GM12878 (cell line): ENCODE results near the gene ICE1. TPM values are rescaled to one million over a fixed set of nuclear protein-coding genes. Genes with fewer than 3 reads are reported as not detected.

ENCODE experiments used
- ATAC-seq: fragments of 200-7000 bp; cut with Tn5 transposase; 3 replicates; pipeline ENCODE4 v1.9.1; 2020; ENCODE audit warnings: mild to moderate bottlenecking, moderate library complexity
- BruUV-seq: library from RNA; stranded (reverse); fragments of 400-500 nt; replicated peaks from 2 replicates; lab custom pipeline; 2021; lab: Mats Ljungman, UMichigan
- CTCF ChIA-PET: fragments of 300-600 bp; sonication (Branson Sonifier 250); formaldehyde crosslinking; extraction: SDS; loops from one replicate; lab custom pipeline; 2021; ENCODE audit warnings: inconsistent platforms; lab: Yijun Ruan, JAX
- POLR2A ChIA-PET: fragments of 350-600 bp; formaldehyde crosslinking; extraction: SDS; loops from one replicate; lab custom pipeline; 2021; ENCODE audit warnings: inconsistent platforms; lab: Charles Lee
- RAD21 ChIA-PET: fragments of 300-600 bp; sonication (Branson Sonifier 250); formaldehyde crosslinking; loops from one replicate; lab custom pipeline; 2023; ENCODE audit warnings: antibody characterized with exemption; ENCODE audit not compliant: unreplicated experiment; lab: Charles Lee
- SMC1A ChIA-PET: fragments of 300-600 bp; sonication (Branson Sonifier 250); formaldehyde crosslinking; loops from one replicate; lab custom pipeline; 2023; ENCODE audit not compliant: unreplicated experiment, uncharacterized antibody; lab: Charles Lee
- DNase-seq: peaks from one replicate; pipeline ENCODE4 v3.0.0-alpha.2; 2011; ENCODE audit warnings: low read depth, low spot score
- FAIRE-seq: peaks from 3 replicates; lab custom pipeline; 2011; peaks lifted over from hg19 to GRCh38; lab: Jason Lieb, UNC
- H2AFZ ChIP-seq: 2 replicates; pipeline ENCODE4 v1.6.0; 2011; ENCODE audit warnings: low read depth, low read length, control low read depth; ENCODE audit not compliant: control insufficient read depth
- H3K27ac ChIP-seq: 2 replicates; pipeline ENCODE4 v1.5.1; 2011; ENCODE audit warnings: control low read depth; ENCODE audit not compliant: control insufficient read depth, insufficient read depth
- H3K27me3 ChIP-seq, 2 experiments: replicated peaks in 1 of 2; 2 replicates each; pipeline versions ENCODE4 v1.6.0 to v1.6.1; 2011; ENCODE audit warnings: low read length in 1 of 2; ENCODE audit not compliant: control insufficient read depth in 2 of 2, insufficient read depth in 2 of 2
- H3K36me3 ChIP-seq, 2 experiments: 2 replicates each; pipeline ENCODE4 v1.5.1; 2011; ENCODE audit warnings: low read length in 1 of 2; ENCODE audit not compliant: control insufficient read depth in 2 of 2, insufficient read depth in 2 of 2
- H3K4me1 ChIP-seq: 2 replicates; pipeline ENCODE4 v1.6.1; 2011; ENCODE audit warnings: mild to moderate bottlenecking, low read length, moderate library complexity, mixed read lengths; ENCODE audit not compliant: control insufficient read depth, insufficient read depth
- H3K4me2 ChIP-seq: 2 replicates; pipeline ENCODE4 v1.6.0; 2011; ENCODE audit warnings: control low read depth; ENCODE audit not compliant: control insufficient read depth, insufficient read depth
- H3K4me3 ChIP-seq: fragments of 200-600 bp; sonication (generic); 2 replicates; pipeline ENCODE4 v1.5.1; 2016
- H3K79me2 ChIP-seq: 2 replicates; pipeline ENCODE4 v1.6.0; 2011; ENCODE audit warnings: low read length; ENCODE audit not compliant: control insufficient read depth, insufficient read depth
- H3K9ac ChIP-seq: 2 replicates; pipeline ENCODE4 v1.8.0; 2011; ENCODE audit warnings: low read length, control low read depth, mixed read lengths; ENCODE audit not compliant: control insufficient read depth, insufficient read depth
- H3K9me3 ChIP-seq: replicated peaks from 3 replicates; pipeline ENCODE4 v1.5.1; 2011; ENCODE audit warnings: mild to moderate bottlenecking, low read length; ENCODE audit not compliant: control insufficient read depth, insufficient read depth
- H4K20me1 ChIP-seq: 2 replicates; pipeline ENCODE4 v1.6.0; 2011; ENCODE audit not compliant: control insufficient read depth, insufficient read depth
- ATF3 ChIP-seq: IDR thresholded peaks from 2 replicates; pipeline ENCODE4 v1.6.1; 2011; ENCODE audit warnings: low read depth, mild to moderate bottlenecking, low read length, moderate library complexity, borderline replicate concordance; ENCODE audit errors: extremely low read depth
- CREB1 ChIP-seq: IDR thresholded peaks from 2 replicates; pipeline ENCODE4 v1.6.1; 2012; ENCODE audit warnings: low read depth, mild to moderate bottlenecking, inconsistent platforms
- HSF1 ChIP-seq: fragments of 150-350 bp; IDR thresholded peaks from 2 replicates; pipeline ENCODE4 v1.6.1; 2014; ENCODE audit warnings: mild to moderate bottlenecking, low read depth, low read length
- JUNB ChIP-seq: IDR thresholded peaks from 2 replicates; pipeline ENCODE4 v1.6.1; 2016; ENCODE audit warnings: antibody characterized with exemption, mild to moderate bottlenecking
- KAT2A ChIP-seq: conservative IDR thresholded peaks from 2 replicates; pipeline ENCODE4 v1.6.1; 2011; ENCODE audit warnings: low read depth, low read length; ENCODE audit not compliant: control insufficient read depth
- NRF1 ChIP-seq: conservative IDR thresholded peaks from 2 replicates; pipeline ENCODE4 v1.6.1; 2011; ENCODE audit warnings: mild to moderate bottlenecking, low read depth, low read length, improper control_type of control experiment
- PAX5 ChIP-seq: IDR thresholded peaks from 2 replicates; pipeline ENCODE4 v1.6.1; 2011; ENCODE audit warnings: low read depth, low read length, borderline replicate concordance
- RBBP5 ChIP-seq: fragments of 200-600 bp; sonication (generic); conservative IDR thresholded peaks from 2 replicates; pipeline ENCODE4 v1.6.1; 2016
- RCOR1 ChIP-seq: conservative IDR thresholded peaks from 2 replicates; pipeline ENCODE4 v1.6.1; 2012; ENCODE audit warnings: low read depth, low read length, improper control_type of control experiment
- SMC3 ChIP-seq: IDR thresholded peaks from 2 replicates; pipeline ENCODE4 v1.6.1; 2011; ENCODE audit warnings: low read length, improper control_type of control experiment, borderline replicate concordance
- TAF1 ChIP-seq: IDR thresholded peaks from 2 replicates; pipeline ENCODE4 v1.6.1; 2011; ENCODE audit warnings: mild to moderate bottlenecking, low read depth, low read length, borderline replicate concordance
- TBL1XR1 ChIP-seq: IDR thresholded peaks from 2 replicates; pipeline ENCODE4 v1.6.1; 2012; ENCODE audit warnings: low read depth, low read length, improper control_type of control experiment
- ZBED1 ChIP-seq: IDR thresholded peaks from 2 replicates; pipeline ENCODE4 v1.6.1; 2016; ENCODE audit warnings: borderline replicate concordance
- WGBS: methylation state at CpG from one replicate; pipeline ENCODE4 v1.1.6; 2016; ENCODE audit warnings: low lambda C conversion rate; ENCODE audit not compliant: insufficient replicate concordance, insufficient coverage; ENCODE audit errors: missing lambda C conversion rate; 5-methylcytosine and 5-hydroxymethylcytosine counted together
- in situ Hi-C: fragments of 300-500 bp; cut with MboI; formaldehyde crosslinking; loops from 9 replicates; pipeline ENCODE4 v1.14.3; 2018; ENCODE audit warnings: mixed read lengths
- intact Hi-C: fragments of 100-400 bp; cut with micrococcal nuclease; formaldehyde crosslinking; loops from one replicate; pipeline ENCODE4 v1.14.2; 2022; ENCODE audit not compliant: unreplicated experiment
- polyA plus RNA-seq, 11 experiments: library from polyadenylated mRNA; depleted of rRNA in 4 of 11; unstranded in 6 of 11; stranded (reverse) in 5 of 11; fragments of >200 nt; fragmentation: Nextera tagmentation in 4 of 11; fragmentation: Illumina TruSeq in 1 of 11; extraction: Ambion mirVana in 4 of 11; extraction: Trizol in 1 of 11; gene quantifications; 1 replicate in 1 of 11; 2 replicates in 10 of 11; pipeline versions ENCODE4 v1.2.1 to v1.2.3, GENCODE V29; 2011 to 2016; ENCODE audit warnings: inconsistent platforms in 2 of 11, missing spikeins in 2 of 11, low read depth in 1 of 11
- total RNA-seq, 4 experiments: library from RNA; depleted of rRNA in 3 of 4; stranded (reverse); fragments of >200 nt in 3 of 4; fragmentation: Illumina TruSeq in 1 of 4; extraction: Trizol in 1 of 4; gene quantifications; 2 replicates each; pipeline versions ENCODE4 v1.2.1 to v1.2.3, GENCODE V29; 2013 to 2021
- TF ChIP-seq, protein P1 (sequence below): IDR thresholded peaks from 2 replicates; pipeline ENCODE4 v1.6.1; 2011; ENCODE audit warnings: mild to moderate bottlenecking, low read depth, low read length, moderate library complexity; ENCODE audit not compliant: insufficient replicate concordance
- TF ChIP-seq, protein P2 (sequence below): fragments of 450-650 bp; IDR thresholded peaks from 2 replicates; pipeline ENCODE4 v1.6.1; 2017; ENCODE audit warnings: mild to moderate bottlenecking, low read depth, inconsistent platforms; ENCODE audit not compliant: poor library complexity, severe bottlenecking

The ICE1 gene
- total and polyA plus RNA-seq, 10 of the 15 experiments (the other 5 are each of a cell fraction or from before 2014, with no cell fraction given): 3.8 to 31.4 (median 18.9) TPM

DNA sequence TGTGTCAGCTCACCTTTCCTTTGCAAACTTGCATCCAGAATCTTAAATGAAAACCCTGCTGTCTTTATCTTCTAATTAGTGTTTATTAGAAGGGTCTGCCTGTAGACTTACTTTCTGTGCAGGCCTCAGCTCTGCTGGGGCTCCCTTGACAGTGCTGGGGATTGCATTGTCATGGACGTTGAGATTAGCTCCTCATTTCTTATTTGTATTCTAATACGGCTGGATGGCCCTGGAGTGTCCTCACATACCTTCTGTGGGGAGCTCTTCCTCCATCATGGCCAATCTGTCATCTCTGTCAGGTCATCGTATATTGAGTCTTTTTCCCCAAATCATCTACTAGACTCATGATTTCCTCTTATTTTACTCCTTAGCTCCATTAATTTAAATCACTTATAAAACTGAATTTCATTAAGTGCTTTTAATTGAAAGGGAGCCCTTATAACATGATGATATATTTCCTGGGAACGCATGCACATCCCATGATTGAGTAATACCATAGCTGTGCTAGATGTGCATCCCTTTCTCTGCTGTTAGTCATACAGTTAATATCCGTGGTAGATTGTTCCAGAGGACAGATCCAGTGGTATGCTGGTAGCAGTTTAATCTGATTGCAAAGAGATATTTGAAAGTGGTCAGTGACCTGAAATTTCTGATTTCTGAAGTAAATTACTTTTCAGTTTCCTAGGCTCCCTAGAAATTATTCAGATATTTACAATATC is 61.6 kb downstream of the ICE1 start:
- Histone ChIP-seq H3K4me1 (peaks cover 8% of the 10 kb centered on the region; the same call in 1 of the 2 replicates), H3K4me2 (no peak overlapping the region), H3K9me3 (no peaks in the 10 kb centered on the region), H3K27me3 (no peaks in the 10 kb centered on the region), H3K9ac (no peak overlapping the region), H3K79me2 (no peaks in the 10 kb centered on the region)
- ATAC-seq (no peak), FAIRE-seq (no peak)
- no TSS peak for BruUV-seq
- 82% methylated on average over 5 of the region's 5 CpGs for WGBS
- in situ Hi-C loops: loop anchor here (10.0 to 25.0 kb wide), 2 partner anchors 1103 to 1261 kb away; no protein-coding TSS in a partner anchor
- TF ChIP-seq TBL1XR1: no peak
- no peak for TF ChIP-seq SMC3
- TF ChIP-seq CREB1: no peak
- no peak for TF ChIP-seq HSF1
- no peak for TF ChIP-seq ZBED1
- TF ChIP-seq JUNB: no peak
- no peak for TF ChIP-seq ATF3
- TF ChIP-seq KAT2A: no peak
- TF ChIP-seq PAX5: no peak
- TF ChIP-seq, protein P1, sequence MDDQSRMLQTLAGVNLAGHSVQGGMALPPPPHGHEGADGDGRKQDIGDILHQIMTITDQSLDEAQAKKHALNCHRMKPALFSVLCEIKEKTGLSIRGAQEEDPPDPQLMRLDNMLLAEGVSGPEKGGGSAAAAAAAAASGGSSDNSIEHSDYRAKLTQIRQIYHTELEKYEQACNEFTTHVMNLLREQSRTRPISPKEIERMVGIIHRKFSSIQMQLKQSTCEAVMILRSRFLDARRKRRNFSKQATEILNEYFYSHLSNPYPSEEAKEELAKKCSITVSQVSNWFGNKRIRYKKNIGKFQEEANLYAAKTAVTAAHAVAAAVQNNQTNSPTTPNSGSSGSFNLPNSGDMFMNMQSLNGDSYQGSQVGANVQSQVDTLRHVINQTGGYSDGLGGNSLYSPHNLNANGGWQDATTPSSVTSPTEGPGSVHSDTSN: no peak
- no peak for TF ChIP-seq RBBP5
- no peak for TF ChIP-seq TAF1
- TF ChIP-seq NRF1: no peak
- no peak for TF ChIP-seq RCOR1
- TF ChIP-seq, protein P2, sequence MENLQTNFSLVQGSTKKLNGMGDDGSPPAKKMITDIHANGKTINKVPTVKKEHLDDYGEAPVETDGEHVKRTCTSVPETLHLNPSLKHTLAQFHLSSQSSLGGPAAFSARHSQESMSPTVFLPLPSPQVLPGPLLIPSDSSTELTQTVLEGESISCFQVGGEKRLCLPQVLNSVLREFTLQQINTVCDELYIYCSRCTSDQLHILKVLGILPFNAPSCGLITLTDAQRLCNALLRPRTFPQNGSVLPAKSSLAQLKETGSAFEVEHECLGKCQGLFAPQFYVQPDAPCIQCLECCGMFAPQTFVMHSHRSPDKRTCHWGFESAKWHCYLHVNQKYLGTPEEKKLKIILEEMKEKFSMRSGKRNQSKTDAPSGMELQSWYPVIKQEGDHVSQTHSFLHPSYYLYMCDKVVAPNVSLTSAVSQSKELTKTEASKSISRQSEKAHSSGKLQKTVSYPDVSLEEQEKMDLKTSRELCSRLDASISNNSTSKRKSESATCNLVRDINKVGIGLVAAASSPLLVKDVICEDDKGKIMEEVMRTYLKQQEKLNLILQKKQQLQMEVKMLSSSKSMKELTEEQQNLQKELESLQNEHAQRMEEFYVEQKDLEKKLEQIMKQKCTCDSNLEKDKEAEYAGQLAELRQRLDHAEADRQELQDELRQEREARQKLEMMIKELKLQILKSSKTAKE: no peak
- TF ChIP-seq, all 136 proteins: peak for 0
- SMC1A ChIA-PET: interaction anchor here (1.6 kb wide), 1 partner anchor 10 kb away, joined by 4 read pairs; no protein-coding TSS in a partner anchor
- H3K36me3 ChIP-seq: peaks cover under 1 to 7% of the 10 kb centered on the region in 2 experiments; a peak in 2 of 4 replicates
- no peak overlapping the region for H3K4me3 ChIP-seq
- intact Hi-C loops: no loop called here
- H4K20me1 ChIP-seq: no peaks in the 10 kb centered on the region
- POLR2A ChIA-PET: no interaction called here
- no peak overlapping the region for H3K27ac ChIP-seq
- no peak for DNase-seq
- RAD21 ChIA-PET: no interaction called here
- CTCF ChIA-PET: interaction anchor here (1.1 to 1.4 kb wide), 4 partner anchors 10 to 342 kb away, joined by 3 to 5 read pairs (median 4); no protein-coding TSS in a partner anchor
- no peak overlapping the region for H2AFZ ChIP-seq
